GM18868 (cell line): ENCODE measurements around the gene RUBCNL.

Source experiments
- ATAC-seq: cut with Tn5 transposase; IDR thresholded peaks from one replicate; pipeline ENCODE4 v1.9.1; 2021; ENCODE audit warnings: mild to moderate bottlenecking, moderate library complexity; ENCODE audit not compliant: unreplicated experiment

RUBCNL gene

GRCh38 chr13:46341112-46341711 is 45.8 kb downstream of the RUBCNL start:
- ATAC-seq, result peak; percentile 81

DNA sequence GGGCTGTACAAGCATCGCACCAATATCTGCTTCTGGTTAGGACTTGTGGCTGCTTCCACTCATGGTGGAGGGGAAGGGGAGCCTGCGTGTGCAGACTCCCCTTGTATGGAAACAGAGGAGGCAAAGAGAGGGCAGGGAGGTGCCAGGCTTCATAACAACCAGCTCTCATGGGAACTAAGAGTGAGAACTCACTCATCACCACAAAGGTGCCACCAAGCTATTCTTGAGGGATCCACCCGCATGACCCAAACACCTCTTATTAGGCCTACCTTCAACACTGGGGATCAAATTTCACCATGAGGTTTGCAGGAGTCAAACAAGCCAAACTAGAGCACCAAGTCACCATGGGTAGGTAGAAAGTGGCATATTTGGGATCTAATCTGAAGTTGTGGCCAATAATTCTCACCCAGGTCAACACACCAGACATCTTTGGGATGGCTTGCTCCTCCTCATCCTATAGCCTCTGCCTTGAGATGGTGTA is 46.4 kb downstream of the RUBCNL start:
- peak; percentile 5 for ATAC-seq

- ATAC-seq, result no peak
Observed at GRCh38 chr13:46340011-46340410, 47.0 kb downstream of the RUBCNL start.

DNA sequence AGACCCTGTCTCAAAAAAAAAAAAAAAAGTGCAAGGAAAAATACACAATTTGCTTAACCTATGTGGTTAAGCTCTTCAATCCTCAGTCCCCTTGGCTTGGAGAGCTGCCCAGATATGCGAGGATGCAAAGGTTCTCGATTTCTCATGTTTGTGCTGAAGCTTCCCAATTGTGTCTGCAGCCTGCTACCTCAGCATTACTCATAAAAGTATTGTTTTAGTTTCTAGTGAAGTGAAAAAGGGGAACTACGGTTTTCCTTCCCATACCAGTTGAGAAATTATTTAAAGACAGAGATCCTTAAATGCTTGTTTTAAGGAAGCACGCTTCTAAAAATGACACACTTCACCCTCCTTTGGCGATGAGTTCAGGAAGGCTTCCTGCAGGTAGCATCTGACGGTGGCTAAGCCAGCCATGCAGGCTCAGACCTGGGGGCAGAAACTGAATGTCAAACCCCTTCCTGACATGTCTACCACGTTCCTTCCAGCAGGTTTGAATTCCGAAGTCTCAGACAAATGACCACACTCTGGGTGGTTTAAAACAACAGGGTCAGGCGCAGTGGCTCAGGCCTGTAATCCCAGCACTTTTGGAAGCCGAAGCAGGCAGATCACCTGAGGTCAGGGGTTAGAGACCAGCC is 47.9 kb downstream of the RUBCNL start:
- peak; percentile 50 for ATAC-seq

- ATAC-seq, result no peak
Observed at GRCh38 chr13:46337700-46338099, 49.4 kb downstream of the RUBCNL start.

GRCh38 chr13:46334035-46334822 is 52.8 kb downstream of the RUBCNL start:
- ATAC-seq, result peak; percentile 81

GRCh38 chr13:46332772-46333171 is 54.3 kb downstream of the RUBCNL start:
- ATAC-seq, result no peak

DNA sequence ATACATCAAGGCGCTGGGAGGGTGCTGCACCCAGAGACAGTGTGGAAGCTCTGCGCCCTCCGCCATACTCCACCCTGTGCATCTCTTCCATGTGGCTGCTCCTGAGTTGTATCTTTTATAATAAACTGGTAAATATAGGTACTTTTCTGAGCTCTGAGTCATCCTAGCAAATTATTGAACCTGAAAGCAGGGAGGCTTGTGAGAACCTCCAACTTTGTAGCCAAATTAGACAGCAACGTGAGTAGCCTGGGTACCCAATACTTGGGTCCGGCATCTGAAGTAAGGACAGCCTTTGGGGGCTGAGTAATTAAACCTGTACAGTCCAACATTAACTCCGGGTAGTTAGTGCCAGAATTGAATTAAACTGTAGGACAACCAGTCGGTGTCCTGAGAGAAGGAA is 57.4 kb downstream of the RUBCNL start:
- no peak for ATAC-seq

DNA sequence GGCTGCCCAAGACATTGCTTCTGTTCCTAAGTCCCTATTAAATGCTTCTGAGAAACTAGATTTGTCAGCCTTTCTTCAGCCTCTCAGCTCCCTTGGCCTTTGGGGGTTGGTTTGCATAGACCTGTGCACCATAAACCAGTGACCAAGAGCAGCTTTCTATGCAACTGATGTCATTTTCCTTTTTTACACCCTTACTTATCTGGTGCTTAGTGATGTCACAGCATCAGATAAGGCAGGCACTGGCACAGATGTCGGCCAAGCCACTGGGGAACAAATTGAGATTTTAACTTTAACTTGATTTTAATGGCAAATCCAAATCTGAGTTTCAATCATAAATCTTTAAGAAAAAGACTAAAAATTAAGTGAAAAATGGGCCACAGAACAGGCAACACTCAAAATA is 59.8 kb downstream of the RUBCNL start:
- no peak for ATAC-seq

GRCh38 chr13:46324976-46325375 is 62.1 kb downstream of the RUBCNL start:
- ATAC-seq, result no peak

GRCh38 chr13:46321494-46322225 is 65.4 kb downstream of the RUBCNL start:
- ATAC-seq, result peak; percentile 65

GRCh38 chr13:46320821-46321220 is 66.2 kb downstream of the RUBCNL start:
- no peak for ATAC-seq

GRCh38 chr13:46320406-46320805 is 66.6 kb downstream of the RUBCNL start:
- no peak for ATAC-seq

DNA sequence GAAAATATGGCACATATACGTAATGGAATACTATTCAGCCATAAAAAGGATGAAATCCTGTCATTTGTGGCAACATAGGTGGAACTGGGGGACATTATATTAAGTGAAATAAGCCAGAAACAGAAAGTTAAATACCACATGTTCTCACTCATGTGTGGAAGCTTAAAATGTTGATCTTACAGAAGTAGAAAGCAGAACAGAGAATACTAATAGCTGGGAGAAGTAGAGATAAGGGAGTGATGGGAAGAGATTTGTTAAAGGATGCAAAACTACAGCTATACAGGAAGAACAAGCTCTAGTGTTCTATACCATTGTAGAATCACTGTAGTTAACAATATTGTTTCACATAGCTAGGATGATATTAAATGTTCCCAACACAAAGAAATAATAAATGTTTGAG is 68.1 kb downstream of the RUBCNL start:
- ATAC-seq, result no peak

GRCh38 chr13:46317120-46317519 is 69.9 kb downstream of the RUBCNL start:
- ATAC-seq, result no peak

- no peak for ATAC-seq
Observed at GRCh38 chr13:46315491-46316075, 71.5 kb downstream of the RUBCNL start.

GRCh38 chr13:46315036-46315435 is 72.0 kb downstream of the RUBCNL start:
- no peak for ATAC-seq

DNA sequence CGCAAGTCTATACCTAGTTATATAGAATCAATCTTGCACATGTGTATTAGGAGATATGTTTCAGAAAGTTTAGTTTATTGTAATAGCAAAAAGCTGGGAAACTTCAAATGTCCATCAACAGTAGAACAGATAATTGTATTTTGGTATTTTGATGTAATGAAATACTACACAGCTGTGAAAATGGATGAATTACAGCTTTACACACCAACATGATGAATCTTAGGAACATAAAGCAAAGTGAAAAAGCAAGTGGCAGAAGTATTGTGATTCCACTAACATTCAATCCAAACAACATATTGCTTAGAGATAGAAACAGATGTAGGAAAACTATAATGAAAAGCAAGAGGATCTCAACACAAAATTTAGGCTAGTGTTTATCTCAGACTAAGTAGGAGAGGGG is 72.5 kb downstream of the RUBCNL start:
- ATAC-seq, result no peak

GRCh38 chr13:46313432-46314257 is 73.4 kb downstream of the RUBCNL start:
- no peak for ATAC-seq

DNA sequence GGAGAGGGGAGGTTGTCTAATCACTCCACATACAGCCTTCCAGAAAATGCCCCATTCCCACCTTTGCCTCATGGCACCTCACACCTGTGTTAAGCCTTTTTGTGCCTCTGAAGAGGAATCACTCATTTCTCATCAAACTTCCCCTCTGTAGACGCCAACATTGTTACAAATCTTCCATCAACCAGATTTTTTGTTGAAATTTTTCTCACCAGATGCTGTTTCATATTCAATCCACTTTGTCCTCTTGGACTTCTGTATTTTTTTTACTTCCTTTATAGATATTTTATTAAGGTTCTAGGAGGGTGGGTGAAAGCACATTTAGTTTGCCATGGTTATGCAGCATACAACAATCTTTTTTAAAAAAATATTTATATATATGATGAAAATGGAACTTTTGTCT is 74.0 kb downstream of the RUBCNL start:
- no peak for ATAC-seq
